Hepatocyte (in vitro differentiated cells): Measurements from ENCODE around the gene WDR48.

ENCODE experiments used
- EZH2 ChIP-seq: fragments of 200-600 bp; sonication (generic); IDR thresholded peaks from 2 replicates; pipeline ENCODE4 v1.6.1; 2016; ENCODE audit warnings: antibody characterized with exemption, mild to moderate bottlenecking, borderline replicate concordance
- EZH2phosphoT487 ChIP-seq: fragments of 200-600 bp; sonication (generic); IDR thresholded peaks from one replicate; pipeline ENCODE4 v1.6.1; 2018; ENCODE audit warnings: antibody characterized with exemption, mild to moderate bottlenecking, low read depth, moderate library complexity; ENCODE audit not compliant: unreplicated experiment, severe bottlenecking
- TF ChIP-seq, protein P1 (sequence below): fragments of 200-600 bp; sonication (generic); IDR thresholded peaks from 2 replicates; pipeline ENCODE4 v1.5.1; 2016; ENCODE audit warnings: antibody characterized with exemption, mild to moderate bottlenecking; ENCODE audit not compliant: poor library complexity

DNA sequence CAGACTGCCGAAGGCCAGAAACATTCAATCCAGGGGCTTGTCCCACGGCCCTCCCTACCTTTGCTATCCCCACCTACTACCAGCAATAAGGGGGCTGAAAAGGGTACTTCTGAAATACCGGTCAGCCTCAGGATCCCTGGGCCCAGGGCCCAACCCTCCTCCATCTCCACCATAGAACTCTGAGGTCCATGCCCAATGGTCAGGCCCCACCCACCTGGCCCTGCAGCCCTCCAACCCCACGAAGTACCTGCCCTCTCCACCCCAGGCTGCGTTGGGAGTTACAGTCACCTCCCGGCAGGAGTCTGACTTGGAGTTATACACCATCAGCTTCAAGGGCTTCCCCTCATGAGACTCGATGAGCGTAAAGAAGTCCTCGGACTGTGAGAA, 48.7 kb downstream of the WDR48 start:
- TF ChIP-seq EZH2phosphoT487 (no peak), EZH2 (no peak)
- TF ChIP-seq, protein P1, sequence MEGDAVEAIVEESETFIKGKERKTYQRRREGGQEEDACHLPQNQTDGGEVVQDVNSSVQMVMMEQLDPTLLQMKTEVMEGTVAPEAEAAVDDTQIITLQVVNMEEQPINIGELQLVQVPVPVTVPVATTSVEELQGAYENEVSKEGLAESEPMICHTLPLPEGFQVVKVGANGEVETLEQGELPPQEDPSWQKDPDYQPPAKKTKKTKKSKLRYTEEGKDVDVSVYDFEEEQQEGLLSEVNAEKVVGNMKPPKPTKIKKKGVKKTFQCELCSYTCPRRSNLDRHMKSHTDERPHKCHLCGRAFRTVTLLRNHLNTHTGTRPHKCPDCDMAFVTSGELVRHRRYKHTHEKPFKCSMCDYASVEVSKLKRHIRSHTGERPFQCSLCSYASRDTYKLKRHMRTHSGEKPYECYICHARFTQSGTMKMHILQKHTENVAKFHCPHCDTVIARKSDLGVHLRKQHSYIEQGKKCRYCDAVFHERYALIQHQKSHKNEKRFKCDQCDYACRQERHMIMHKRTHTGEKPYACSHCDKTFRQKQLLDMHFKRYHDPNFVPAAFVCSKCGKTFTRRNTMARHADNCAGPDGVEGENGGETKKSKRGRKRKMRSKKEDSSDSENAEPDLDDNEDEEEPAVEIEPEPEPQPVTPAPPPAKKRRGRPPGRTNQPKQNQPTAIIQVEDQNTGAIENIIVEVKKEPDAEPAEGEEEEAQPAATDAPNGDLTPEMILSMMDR: no peak
